GM19193 (cell line): ENCODE data around the gene CMTM8.

Experiments used
- POLR2A ChIP-seq: IDR thresholded peaks from 4 replicates; pipeline ENCODE4 v1.6.1; 2011; ENCODE audit not compliant: insufficient read depth, insufficient read length; ENCODE audit errors: extremely low read depth

Gene CMTM8

DNA sequence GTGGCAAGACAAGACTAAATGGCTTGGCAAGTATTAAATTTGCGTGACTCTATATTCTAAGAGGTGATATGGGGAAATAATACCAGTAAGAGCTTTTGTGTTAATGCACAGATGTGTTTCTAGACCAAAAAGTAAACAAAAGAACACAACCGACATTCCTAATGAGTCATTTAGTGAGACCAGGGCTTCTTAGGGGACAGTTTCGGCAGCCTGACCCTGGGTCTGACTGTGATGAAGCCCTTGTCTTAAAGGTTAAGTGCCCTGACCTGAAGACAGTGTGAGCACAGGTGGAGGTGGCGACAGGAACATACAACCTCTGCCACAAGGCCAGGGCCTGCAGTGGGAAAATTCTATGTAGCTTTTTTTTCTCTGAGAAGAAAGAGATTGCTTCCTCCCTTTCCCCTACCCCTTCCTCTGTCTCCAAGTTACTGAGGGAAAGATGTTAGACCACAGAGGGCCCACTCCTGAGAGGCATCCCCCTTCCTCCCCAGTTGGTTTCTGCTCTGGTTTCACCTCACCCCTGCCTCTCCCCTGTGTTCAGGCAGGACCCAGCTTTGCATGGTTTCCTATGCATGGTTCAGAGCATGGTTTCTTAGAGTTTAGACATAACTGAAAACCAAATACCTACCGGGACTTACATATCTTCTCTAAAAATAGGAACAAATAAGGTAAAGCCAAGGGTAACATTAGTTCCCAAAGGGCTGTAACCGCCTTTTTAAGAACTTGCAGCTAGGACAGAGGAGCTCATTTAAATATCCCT lies 128.3 kb downstream of the CMTM8 start:
- TF ChIP-seq POLR2A, result no peak

- TF ChIP-seq POLR2A, result no peak
These were observed 129.0 kb downstream of the CMTM8 start for GRCh38 chr3:32367442-32367841.

GRCh38 chr3:32371461-32372212 lies 133.2 kb downstream of the CMTM8 start:
- TF ChIP-seq POLR2A, result no peak

- no peak for TF ChIP-seq POLR2A
These were observed 133.7 kb downstream of the CMTM8 start for GRCh38 chr3:32372213-32372490.

DNA sequence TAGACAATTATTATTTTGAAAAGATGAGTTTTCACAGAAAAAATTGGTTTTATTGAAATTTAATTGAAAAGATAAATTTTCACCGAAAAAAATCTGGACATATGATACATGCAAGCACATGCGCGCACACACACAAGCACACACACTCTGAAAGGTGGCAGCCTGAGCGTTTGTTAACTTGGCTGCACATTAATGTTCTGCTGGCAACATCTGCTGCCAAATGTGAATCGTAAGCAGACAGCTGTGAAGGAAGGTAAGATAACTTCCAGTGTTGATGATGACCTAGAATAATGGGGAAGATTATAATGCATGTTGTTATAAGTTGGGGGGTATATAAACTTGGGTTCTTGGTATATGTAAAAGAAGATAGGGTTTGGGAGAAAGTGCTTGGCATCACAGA lies 134.8 kb downstream of the CMTM8 start:
- TF ChIP-seq POLR2A, result no peak

- no peak for TF ChIP-seq POLR2A
These were observed 135.4 kb downstream of the CMTM8 start for GRCh38 chr3:32373844-32374243.

GRCh38 chr3:32374788-32375595 lies 136.5 kb downstream of the CMTM8 start:
- no peak for TF ChIP-seq POLR2A

DNA sequence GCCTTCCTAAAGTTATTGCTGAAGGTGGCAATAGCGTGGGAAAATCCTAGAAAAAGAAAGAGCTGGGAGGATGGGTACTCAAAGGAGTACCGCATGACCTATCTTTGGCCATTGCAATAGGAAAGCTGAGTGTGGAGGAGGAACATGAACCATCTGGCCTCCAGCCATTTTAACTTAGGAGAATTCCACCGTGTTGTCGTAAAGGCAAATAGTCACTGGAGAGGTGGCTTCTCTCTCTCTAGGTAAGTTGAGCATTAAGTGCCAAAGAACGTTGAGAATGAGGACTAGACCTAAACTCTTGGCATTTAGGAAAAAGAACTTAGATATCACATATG lies 137.1 kb downstream of the CMTM8 start:
- no peak for TF ChIP-seq POLR2A

- TF ChIP-seq POLR2A, result no peak
These were observed 137.6 kb downstream of the CMTM8 start for GRCh38 chr3:32376115-32376514.

DNA sequence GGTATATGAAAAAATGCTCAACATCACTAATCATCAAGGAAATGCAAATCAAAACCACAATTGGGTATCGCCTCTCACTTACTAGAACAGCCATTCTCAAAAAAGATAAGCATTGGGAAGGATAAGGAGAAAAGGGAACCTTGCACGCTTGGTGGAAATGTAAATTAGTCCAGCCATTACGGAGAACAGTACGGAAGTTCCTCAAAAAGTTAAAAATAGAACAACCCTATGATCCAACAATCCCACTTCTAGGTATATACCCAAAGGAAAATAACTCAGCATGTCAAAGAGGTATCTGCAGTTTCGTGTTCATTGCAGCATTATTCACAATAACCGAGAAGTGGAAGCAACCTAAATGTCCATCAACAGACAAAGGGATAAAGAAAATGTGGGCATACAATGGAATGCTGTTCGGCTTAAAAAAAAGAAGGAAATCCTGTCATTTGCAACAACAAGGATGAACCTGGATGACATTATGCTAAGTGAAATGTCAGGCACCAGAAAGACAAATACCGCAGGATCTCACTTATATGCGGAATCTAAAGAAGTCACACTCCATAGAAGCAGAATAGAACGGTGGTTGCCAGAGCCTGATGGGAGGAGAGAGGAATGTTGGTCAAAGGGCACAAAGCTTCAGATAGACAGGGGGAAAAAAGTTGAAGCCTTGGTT lies 141.5 kb downstream of the CMTM8 start:
- no peak for TF ChIP-seq POLR2A

- no peak for TF ChIP-seq POLR2A
These were observed 143.4 kb downstream of the CMTM8 start for GRCh38 chr3:32381922-32382321.

DNA sequence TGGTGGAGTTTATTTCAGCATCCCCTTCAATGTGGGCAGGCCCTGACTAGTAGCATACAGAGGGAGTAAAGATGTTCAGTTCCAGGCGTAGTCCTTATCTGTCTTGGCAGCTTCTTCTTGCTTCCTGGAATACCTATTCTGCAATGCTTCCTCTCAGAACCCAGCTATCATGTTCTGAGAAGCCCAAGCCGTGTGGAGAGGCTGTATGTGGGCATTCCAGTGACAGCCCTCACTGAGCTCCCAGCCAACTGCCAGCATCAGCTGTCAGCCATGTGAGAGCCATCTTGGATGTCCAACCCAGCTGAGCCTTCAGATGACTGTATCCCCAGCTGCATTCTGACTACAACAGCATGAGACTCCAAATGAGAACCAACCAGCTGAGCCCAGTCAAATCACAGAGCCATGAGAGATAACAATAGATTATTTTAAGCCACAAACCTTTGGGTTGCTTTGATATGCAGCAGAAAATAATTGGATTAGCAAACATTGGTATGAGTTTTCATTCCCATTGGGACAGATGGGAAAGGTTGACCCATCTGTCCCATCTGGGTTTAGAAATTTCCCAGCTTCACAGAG lies 144.7 kb downstream of the CMTM8 start:
- no peak for TF ChIP-seq POLR2A

DNA sequence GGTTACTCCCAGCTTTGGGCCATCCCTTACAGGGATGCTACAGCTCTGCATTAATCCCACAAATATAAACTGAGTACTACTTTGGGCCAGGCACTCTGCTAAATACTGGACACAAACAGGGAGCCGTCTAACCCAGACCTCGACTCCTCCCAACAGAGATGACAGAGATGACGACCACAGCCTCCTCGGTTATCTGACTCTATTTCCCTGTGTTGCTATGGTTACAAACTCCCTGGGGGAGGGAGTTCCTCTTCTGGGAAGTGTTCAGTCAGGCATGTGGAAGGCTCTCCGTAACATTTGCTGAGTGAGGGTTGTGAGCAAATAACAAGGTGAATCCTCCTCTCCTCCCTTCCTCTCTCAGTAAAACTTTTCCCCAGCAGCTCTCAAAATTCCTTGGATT lies 146.5 kb downstream of the CMTM8 start:
- TF ChIP-seq POLR2A, result no peak

GRCh38 chr3:32387512-32387911 lies 149.0 kb downstream of the CMTM8 start:
- TF ChIP-seq POLR2A, result no peak
